ENCODE data around the gene SHBG.

SHBG gene

GRCh38 chr17:7626956-7627249, 3.0 kb upstream of the SHBG start:
- Histone ChIP-seq H3K79me2 (ENCODE audit: control insufficient read depth, insufficient read depth, low read length) (no peaks in the 10 kb centered on the region), H2AK5ac (ENCODE audit: low read length) (no peak overlapping the region), H2BK5ac (ENCODE audit: low read length) (no peak overlapping the region), H3K18ac (ENCODE audit: low read length) (peak overlapping the region; percentile 53), H3K79me1 (ENCODE audit: low read length) (peaks cover 3% of the 10 kb centered on the region), H2BK120ac (ENCODE audit: low read depth, low read length) (no peak overlapping the region), H4K5ac (ENCODE audit: low read length) (no peak overlapping the region), H3K4me1 (ENCODE audit: control insufficient read depth, low read depth, low read length) (peaks cover 4% of the 10 kb centered on the region), H3K9ac (ENCODE audit: low read length) (peak overlapping the region; percentile 80), H3K27me3 (ENCODE audit: insufficient read depth, low read length, poor library complexity) (no peaks in the 10 kb centered on the region), H3K4me2 (ENCODE audit: low read length) (peak overlapping the region; percentile 45), H4K8ac (ENCODE audit: low read depth, low read length) (no peak overlapping the region), H3K36me3 (ENCODE audit: control insufficient read depth, insufficient read depth, low read length) (no peaks in the 10 kb centered on the region), H3K4me3 (ENCODE audit: low read length) (peak overlapping the region; percentile 52), H2BK15ac (replicated peaks; ENCODE audit: low read depth) (no peak overlapping the region), H3K4ac (ENCODE audit: low read depth, low read length) (peak overlapping the region; percentile 83), H3K23ac (ENCODE audit: low read length) (no peak overlapping the region), H3K27ac (ENCODE audit: low read depth, low read length) (no peak overlapping the region), H3K56ac (ENCODE audit: low read length) (peak overlapping the region; percentile 86)
- no CpG with 5 or more reads among the region's 6 CpGs for WGBS (ENCODE audit: extremely low coverage, insufficient coverage, low lambda C conversion rate)
- DNase-seq, result no peak

GRCh38 chr17:7627250-7628121, 2.4 kb upstream of the SHBG start, which contains the start of gene SAT2:
TSS of gene SAT2 (minus strand) at chr17:7627821. CDS start at chr17:7627635, 186 bp downstream.
- Histone ChIP-seq H3K79me2 (ENCODE audit: control insufficient read depth, insufficient read depth, low read length) (no peaks in the 10 kb centered on the region), H2BK120ac (ENCODE audit: low read depth, low read length) (no peak within 1 kb of the TSS), H3K9ac (ENCODE audit: low read length) (peak within 1 kb of the TSS; percentile 80), H3K27me3 (ENCODE audit: insufficient read depth, low read length, poor library complexity) (no peaks in the 10 kb centered on the region), H2AK5ac (ENCODE audit: low read length) (no peak within 1 kb of the TSS), H2BK15ac (replicated peaks; ENCODE audit: low read depth) (no peak within 1 kb of the TSS), H3K36me3 (ENCODE audit: control insufficient read depth, insufficient read depth, low read length) (no peaks in the 10 kb centered on the region), H3K79me1 (ENCODE audit: low read length) (peaks cover 3% of the 10 kb centered on the region), H3K56ac (ENCODE audit: low read length) (peak within 1 kb of the TSS; percentile 86), H3K18ac (ENCODE audit: low read length) (peak within 1 kb of the TSS; percentile 53), H2BK5ac (ENCODE audit: low read length) (peak within 1 kb of the TSS; percentile 4), H3K27ac (ENCODE audit: low read depth, low read length) (peak within 1 kb of the TSS; percentile 46), H3K4ac (ENCODE audit: low read depth, low read length) (peak within 1 kb of the TSS; percentile 83), H3K4me3 (ENCODE audit: low read length) (peak within 1 kb of the TSS; percentile 52), H3K4me1 (ENCODE audit: control insufficient read depth, low read depth, low read length) (peaks cover 4% of the 10 kb centered on the region), H3K4me2 (ENCODE audit: low read length) (peak within 1 kb of the TSS; percentile 49), H3K23ac (ENCODE audit: low read length) (peak within 1 kb of the TSS; percentile 66), H4K8ac (ENCODE audit: low read depth, low read length) (no peak within 1 kb of the TSS), H4K5ac (ENCODE audit: low read length) (no peak within 1 kb of the TSS)
- peak; percentile 95 for DNase-seq
- no CpG with 5 or more reads among the region's 54 CpGs for WGBS (ENCODE audit: extremely low coverage, insufficient coverage, low lambda C conversion rate)

GRCh38 chr17:7631398-7632380, 1.8 kb downstream of the SHBG start:
- no peak for DNase-seq
- Histone ChIP-seq H3K4me2 (ENCODE audit: low read length) (no peak overlapping the region), H3K36me3 (ENCODE audit: control insufficient read depth, insufficient read depth, low read length) (no peaks in the 10 kb centered on the region), H3K27ac (ENCODE audit: low read depth, low read length) (no peak overlapping the region), H3K4ac (ENCODE audit: low read depth, low read length) (no peak overlapping the region), H2AK5ac (ENCODE audit: low read length) (no peak overlapping the region), H3K23ac (ENCODE audit: low read length) (no peak overlapping the region), H2BK120ac (ENCODE audit: low read depth, low read length) (no peak overlapping the region), H3K18ac (ENCODE audit: low read length) (no peak overlapping the region), H3K79me2 (ENCODE audit: control insufficient read depth, insufficient read depth, low read length) (no peaks in the 10 kb centered on the region), H2BK15ac (replicated peaks; ENCODE audit: low read depth) (no peak overlapping the region), H3K4me3 (ENCODE audit: low read length) (no peak overlapping the region), H4K8ac (ENCODE audit: low read depth, low read length) (no peak overlapping the region), H3K4me1 (ENCODE audit: control insufficient read depth, low read depth, low read length) (peaks cover 2% of the 10 kb centered on the region), H3K27me3 (ENCODE audit: insufficient read depth, low read length, poor library complexity) (no peaks in the 10 kb centered on the region), H3K56ac (ENCODE audit: low read length) (no peak overlapping the region), H3K9ac (ENCODE audit: low read length) (no peak overlapping the region), H3K79me1 (ENCODE audit: low read length) (no peaks in the 10 kb centered on the region), H2BK5ac (ENCODE audit: low read length) (no peak overlapping the region), H4K5ac (ENCODE audit: low read length) (no peak overlapping the region)
- no CpG with 5 or more reads among the region's 11 CpGs for WGBS (ENCODE audit: extremely low coverage, insufficient coverage, low lambda C conversion rate)

GRCh38 chr17:7632492-7632894, 2.6 kb downstream of the SHBG start:
- H3K23ac ChIP-seq (ENCODE audit: low read length), result no peak overlapping the region
- H2BK5ac ChIP-seq (ENCODE audit: low read length), result no peak overlapping the region
- no CpG with 5 or more reads among the region's 6 CpGs for WGBS (ENCODE audit: extremely low coverage, insufficient coverage, low lambda C conversion rate)
- H3K4me3 ChIP-seq (ENCODE audit: low read length), result no peak overlapping the region
- no peak overlapping the region for H2BK120ac ChIP-seq (ENCODE audit: low read depth, low read length)
- H3K9ac ChIP-seq (ENCODE audit: low read length), result peak overlapping the region; percentile 41
- H4K5ac ChIP-seq (ENCODE audit: low read length), result no peak overlapping the region
- H2BK15ac ChIP-seq (replicated peaks; ENCODE audit: low read depth), result no peak overlapping the region
- H3K79me1 ChIP-seq (ENCODE audit: low read length), result no peaks in the 10 kb centered on the region
- H3K79me2 ChIP-seq (ENCODE audit: control insufficient read depth, insufficient read depth, low read length), result no peaks in the 10 kb centered on the region
- H3K27me3 ChIP-seq (ENCODE audit: insufficient read depth, low read length, poor library complexity), result no peaks in the 10 kb centered on the region
- H3K4ac ChIP-seq (ENCODE audit: low read depth, low read length), result no peak overlapping the region
- H3K36me3 ChIP-seq (ENCODE audit: control insufficient read depth, insufficient read depth, low read length), result no peaks in the 10 kb centered on the region
- H2AK5ac ChIP-seq (ENCODE audit: low read length), result no peak overlapping the region
- H3K27ac ChIP-seq (ENCODE audit: low read depth, low read length), result no peak overlapping the region
- H3K56ac ChIP-seq (ENCODE audit: low read length), result peak overlapping the region; percentile 77
- no peak overlapping the region for H3K4me2 ChIP-seq (ENCODE audit: low read length)
- H3K4me1 ChIP-seq (ENCODE audit: control insufficient read depth, low read depth, low read length), result no peaks in the 10 kb centered on the region
- H3K18ac ChIP-seq (ENCODE audit: low read length), result no peak overlapping the region
- H4K8ac ChIP-seq (ENCODE audit: low read depth, low read length), result no peak overlapping the region
- DNase-seq, result peak; percentile 81

GRCh38 chr17:7633093-7633492, 3.2 kb downstream of the SHBG start:
- Histone ChIP-seq H3K36me3 (ENCODE audit: control insufficient read depth, insufficient read depth, low read length) (no peaks in the 10 kb centered on the region), H4K5ac (ENCODE audit: low read length) (no peak overlapping the region), H3K79me2 (ENCODE audit: control insufficient read depth, insufficient read depth, low read length) (no peaks in the 10 kb centered on the region), H3K18ac (ENCODE audit: low read length) (no peak overlapping the region), H3K27ac (ENCODE audit: low read depth, low read length) (no peak overlapping the region), H4K8ac (ENCODE audit: low read depth, low read length) (no peak overlapping the region), H3K23ac (ENCODE audit: low read length) (no peak overlapping the region), H3K4me2 (ENCODE audit: low read length) (no peak overlapping the region), H2BK15ac (replicated peaks; ENCODE audit: low read depth) (no peak overlapping the region), H2AK5ac (ENCODE audit: low read length) (no peak overlapping the region), H3K56ac (ENCODE audit: low read length) (no peak overlapping the region), H3K4ac (ENCODE audit: low read depth, low read length) (no peak overlapping the region), H2BK120ac (ENCODE audit: low read depth, low read length) (no peak overlapping the region), H3K9ac (ENCODE audit: low read length) (peak overlapping the region; percentile 41), H3K4me3 (ENCODE audit: low read length) (no peak overlapping the region), H3K27me3 (ENCODE audit: insufficient read depth, low read length, poor library complexity) (no peaks in the 10 kb centered on the region), H2BK5ac (ENCODE audit: low read length) (no peak overlapping the region), H3K4me1 (ENCODE audit: control insufficient read depth, low read depth, low read length) (no peaks in the 10 kb centered on the region), H3K79me1 (ENCODE audit: low read length) (no peaks in the 10 kb centered on the region)
- no CpG with 5 or more reads among the region's 2 CpGs for WGBS (ENCODE audit: extremely low coverage, insufficient coverage, low lambda C conversion rate)
- peak; percentile 32 for DNase-seq

All from mesendoderm (in vitro differentiated cells).